SIG-M5 (cell line): ENCODE data around the gene NCKAP5.

Source experiments
- DNase-seq: peaks from one replicate; lab custom pipeline; 2025; lab: John Stamatoyannopoulos, UW

The NCKAP5 gene

GRCh38 chr2:133080822-133081221 is 487.4 kb downstream of the NCKAP5 start:
- DNase-seq: no peak

- DNase-seq: no peak
Measured at GRCh38 chr2:133078667-133079411, 489.4 kb downstream of the NCKAP5 start.

GRCh38 chr2:133077269-133077822 is 490.9 kb downstream of the NCKAP5 start:
- DNase-seq: no peak

GRCh38 chr2:133072837-133073694 is 495.2 kb downstream of the NCKAP5 start:
- no peak for DNase-seq

- no peak for DNase-seq
Measured at GRCh38 chr2:133063775-133064174, 504.5 kb downstream of the NCKAP5 start.

- DNase-seq: no peak
Measured at GRCh38 chr2:133062931-133063665, 505.2 kb downstream of the NCKAP5 start.

GRCh38 chr2:133061874-133062593 is 506.2 kb downstream of the NCKAP5 start:
- no peak for DNase-seq

- DNase-seq: no peak
Measured at GRCh38 chr2:133054297-133054696, 514.0 kb downstream of the NCKAP5 start.

- no peak for DNase-seq
Measured at GRCh38 chr2:133053541-133053940, 514.7 kb downstream of the NCKAP5 start.

GRCh38 chr2:133045787-133046186 is 522.5 kb downstream of the NCKAP5 start:
- DNase-seq: no peak

- DNase-seq: no peak
Measured at GRCh38 chr2:133044556-133044955, 523.7 kb downstream of the NCKAP5 start.

GRCh38 chr2:133040170-133040569 is 528.1 kb downstream of the NCKAP5 start:
- DNase-seq: no peak

- DNase-seq: no peak
Measured at GRCh38 chr2:133039531-133039930, 528.7 kb downstream of the NCKAP5 start.

GRCh38 chr2:133026536-133027177 is 541.6 kb downstream of the NCKAP5 start:
- DNase-seq: no peak

GRCh38 chr2:133025004-133025403 is 543.3 kb downstream of the NCKAP5 start:
- DNase-seq: no peak

GRCh38 chr2:133012847-133013734 is 555.2 kb downstream of the NCKAP5 start:
- no peak for DNase-seq

- DNase-seq: no peak
Measured at GRCh38 chr2:133004623-133005022, 563.6 kb downstream of the NCKAP5 start.

GRCh38 chr2:132999421-132999820 is 568.8 kb downstream of the NCKAP5 start:
- DNase-seq: no peak

GRCh38 chr2:132998221-132998620 is 570.0 kb downstream of the NCKAP5 start:
- DNase-seq: no peak

GRCh38 chr2:132991471-132992045 is 576.7 kb downstream of the NCKAP5 start:
- no peak for DNase-seq
